ENCODE measurements around the gene KCTD17. TPM values are rescaled to one million over a fixed set of nuclear protein-coding genes. Genes with fewer than 3 reads are reported as not detected.

KCTD17 gene
- total and polyA plus RNA-seq, 2 of the 13 experiments (the other 11 are each of a cell fraction or from before 2014, with no cell fraction given) = 5.3 to 11.7 TPM

DNA sequence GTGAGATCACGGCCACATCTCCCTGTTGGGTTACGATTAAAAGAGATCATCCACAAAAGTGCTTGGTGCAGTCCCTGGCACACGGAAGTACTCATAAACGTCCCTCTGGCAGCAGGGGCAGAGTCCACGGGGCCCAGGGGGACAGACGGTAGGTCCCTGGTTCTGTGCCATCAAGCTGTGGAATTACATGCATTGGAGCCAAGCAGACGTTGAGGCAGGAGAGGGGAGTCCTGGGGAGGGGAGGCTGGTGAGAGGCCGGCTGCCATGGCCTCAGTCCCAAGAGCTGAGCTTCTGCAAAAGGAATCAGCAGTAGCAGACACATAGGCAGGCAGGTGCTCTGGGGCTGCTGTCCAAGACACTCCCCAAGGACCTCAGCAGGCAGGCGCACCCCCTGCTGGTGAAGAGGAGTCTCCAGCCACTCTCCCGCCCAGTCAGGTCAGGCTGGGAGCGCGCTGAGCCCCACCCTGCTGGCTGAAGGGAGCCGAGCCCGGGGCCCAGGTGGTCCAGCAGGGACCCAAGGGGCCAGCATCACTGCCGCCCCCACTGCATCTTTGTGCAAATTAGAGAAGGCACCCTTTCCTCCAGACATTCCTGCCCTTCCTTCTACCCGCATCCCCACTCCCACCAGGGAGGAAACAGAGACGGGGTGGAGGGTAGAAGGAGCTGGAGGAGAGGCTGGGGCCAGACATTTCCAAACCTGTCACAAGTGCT lies 7.6 kb upstream of the KCTD17 start (continued):
- TF ChIP-seq KAT2B (IDR thresholded peaks at IDR 0.05; ENCODE audit: borderline replicate concordance, low read depth, low read length) (no peak), HOMEZ (CRISPR knock-in tag; IDR thresholded peaks at IDR 0.05; ENCODE audit: low read depth) (no peak), ZNF326 (CRISPR knock-in tag; IDR thresholded peaks at IDR 0.05; ENCODE audit: borderline replicate concordance) (no peak), MBNL3 (CRISPR knock-in tag; conservative IDR thresholded peaks at IDR 0.05) (no peak), FOXK2 (IDR thresholded peaks at IDR 0.05) (no peak), RORA (CRISPR knock-in tag; IDR thresholded peaks at IDR 0.05) (no peak), KLF15 (CRISPR knock-in tag; IDR thresholded peaks at IDR 0.05; ENCODE audit: borderline replicate concordance) (no peak), HMGXB3 (CRISPR knock-in tag; IDR thresholded peaks at IDR 0.05; ENCODE audit: borderline replicate concordance) (no peak), ZNF687 (CRISPR knock-in tag; IDR thresholded peaks at IDR 0.05) (peak; percentile 92), PHF21A (CRISPR knock-in tag; IDR thresholded peaks at IDR 0.05) (peak; percentile 14; the same call in 1 of the 2 replicates), FOXK1 (CRISPR knock-in tag; IDR thresholded peaks at IDR 0.05; ENCODE audit: borderline replicate concordance, low read depth) (no peak), ZNF572 (CRISPR knock-in tag; IDR thresholded peaks at IDR 0.05) (peak; percentile 58; the same call in 1 of the 2 replicates), KAT7 (CRISPR knock-in tag; IDR thresholded peaks at IDR 0.05; ENCODE audit: borderline replicate concordance) (no peak)
- TF ChIP-seq, protein P1, sequence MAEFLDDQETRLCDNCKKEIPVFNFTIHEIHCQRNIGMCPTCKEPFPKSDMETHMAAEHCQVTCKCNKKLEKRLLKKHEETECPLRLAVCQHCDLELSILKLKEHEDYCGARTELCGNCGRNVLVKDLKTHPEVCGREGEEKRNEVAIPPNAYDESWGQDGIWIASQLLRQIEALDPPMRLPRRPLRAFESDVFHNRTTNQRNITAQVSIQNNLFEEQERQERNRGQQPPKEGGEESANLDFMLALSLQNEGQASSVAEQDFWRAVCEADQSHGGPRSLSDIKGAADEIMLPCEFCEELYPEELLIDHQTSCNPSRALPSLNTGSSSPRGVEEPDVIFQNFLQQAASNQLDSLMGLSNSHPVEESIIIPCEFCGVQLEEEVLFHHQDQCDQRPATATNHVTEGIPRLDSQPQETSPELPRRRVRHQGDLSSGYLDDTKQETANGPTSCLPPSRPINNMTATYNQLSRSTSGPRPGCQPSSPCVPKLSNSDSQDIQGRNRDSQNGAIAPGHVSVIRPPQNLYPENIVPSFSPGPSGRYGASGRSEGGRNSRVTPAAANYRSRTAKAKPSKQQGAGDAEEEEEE (CRISPR knock-in tag; IDR thresholded peaks at IDR 0.05; ENCODE audit: borderline replicate concordance) = no peak
- TF ChIP-seq, protein P2, sequence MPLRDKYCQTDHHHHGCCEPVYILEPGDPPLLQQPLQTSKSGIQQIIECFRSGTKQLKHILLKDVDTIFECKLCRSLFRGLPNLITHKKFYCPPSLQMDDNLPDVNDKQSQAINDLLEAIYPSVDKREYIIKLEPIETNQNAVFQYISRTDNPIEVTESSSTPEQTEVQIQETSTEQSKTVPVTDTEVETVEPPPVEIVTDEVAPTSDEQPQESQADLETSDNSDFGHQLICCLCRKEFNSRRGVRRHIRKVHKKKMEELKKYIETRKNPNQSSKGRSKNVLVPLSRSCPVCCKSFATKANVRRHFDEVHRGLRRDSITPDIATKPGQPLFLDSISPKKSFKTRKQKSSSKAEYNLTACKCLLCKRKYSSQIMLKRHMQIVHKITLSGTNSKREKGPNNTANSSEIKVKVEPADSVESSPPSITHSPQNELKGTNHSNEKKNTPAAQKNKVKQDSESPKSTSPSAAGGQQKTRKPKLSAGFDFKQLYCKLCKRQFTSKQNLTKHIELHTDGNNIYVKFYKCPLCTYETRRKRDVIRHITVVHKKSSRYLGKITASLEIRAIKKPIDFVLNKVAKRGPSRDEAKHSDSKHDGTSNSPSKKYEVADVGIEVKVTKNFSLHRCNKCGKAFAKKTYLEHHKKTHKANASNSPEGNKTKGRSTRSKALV (CRISPR knock-in tag; IDR thresholded peaks at IDR 0.05) = 0 out of 2 replicates have a peak, but pooled peaks have one; percentile 80
